HG02970 (cell line): Measurements from ENCODE around the gene POLK.

Experiments
- ATAC-seq: cut with Tn5 transposase; IDR thresholded peaks from one replicate; pipeline ENCODE4 v1.9.1; 2021; ENCODE audit warnings: mild to moderate bottlenecking, moderate library complexity, moderate number of reproducible peaks; ENCODE audit not compliant: unreplicated experiment, low FRiP score

Gene POLK

GRCh38 chr5:75639535-75640311 is 128.0 kb downstream of the POLK start:
- no peak for ATAC-seq

GRCh38 chr5:75640395-75640794 is 128.7 kb downstream of the POLK start:
- ATAC-seq: no peak

- ATAC-seq: no peak
These were observed 129.1 kb downstream of the POLK start for GRCh38 chr5:75640826-75641225.

DNA sequence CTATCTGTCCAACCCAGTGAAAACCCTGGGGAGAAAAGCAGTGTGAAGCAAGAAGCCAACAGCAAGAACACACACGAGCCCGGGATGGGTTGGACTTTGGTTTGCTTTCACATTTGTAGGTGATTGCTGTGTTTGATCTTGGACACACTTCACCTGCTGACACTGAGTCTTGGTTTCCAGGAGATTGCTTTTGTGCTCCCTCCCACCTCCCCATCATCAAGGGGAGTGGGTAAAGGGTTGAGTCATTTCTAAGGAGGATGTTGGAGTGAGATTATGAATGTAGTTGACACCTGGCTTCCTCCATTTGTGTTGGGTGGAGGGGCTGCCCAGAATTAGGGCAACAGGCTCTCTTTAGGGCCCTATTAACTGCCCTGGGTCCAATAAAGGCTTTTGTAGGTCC is 137.0 kb downstream of the POLK start:
- no peak for ATAC-seq
